Measurements from ENCODE around the gene C1orf167.

- TF ChIP-seq CTCF (IDR thresholded peaks at IDR 0.05 in 2 of 3, conservative IDR thresholded peaks at IDR 0.05 in 1 of 3; ENCODE audit: control insufficient read depth in 2 of 3, extremely low read depth in 1 of 3, insufficient read depth in 1 of 3, low read depth in 3 of 3, low read length in 3 of 3) (no peak), BCL3 (IDR thresholded peaks at IDR 0.05; ENCODE audit: borderline replicate concordance, insufficient read depth, low read depth, low read length, poor library complexity, severe bottlenecking) (no peak), CEBPB (IDR thresholded peaks at IDR 0.05; ENCODE audit: borderline replicate concordance in 1 of 2, low read depth in 2 of 2, low read length in 2 of 2) (no peak), ELK1 (IDR thresholded peaks at IDR 0.05; ENCODE audit: low read depth, low read length) (no peak), RFX5 (IDR thresholded peaks at IDR 0.05; ENCODE audit: low read depth, low read length) (no peak), TCF7 (IDR thresholded peaks at IDR 0.05; ENCODE audit: borderline replicate concordance) (no peak), SREBF1 (IDR thresholded peaks at IDR 0.05; ENCODE audit: low read length) (no peak), MAX (IDR thresholded peaks at IDR 0.05; ENCODE audit: low read depth, low read length) (no peak)
Observed at GRCh38 chr1:11749996-11750395, 12.0 kb upstream of the C1orf167 start.
